GM12892 (cell line): Measurements from ENCODE around the gene TNS1.

Experiments
- POLR2A ChIP-seq: IDR thresholded peaks from 2 replicates; pipeline ENCODE4 v1.6.1; 2011; ENCODE audit warnings: low read depth, low read length, control low read depth
- POLR2AphosphoS5 ChIP-seq: IDR thresholded peaks from 2 replicates; pipeline ENCODE4 v1.6.1; 2011; ENCODE audit warnings: low read depth, low read length, control low read depth

- TF ChIP-seq POLR2A (no peak), POLR2AphosphoS5 (no peak)
Observed at GRCh38 chr2:218035463-218036100, 32.8 kb upstream of the TNS1 start.
